Fibroblast of upper back skin (primary cell): ENCODE results near the gene RIT2.
"Not testable (repeated sequence)": the region's sequence is repeated elsewhere in the genome, so short reads cannot be mapped to it uniquely, and the experiment has no call there.

ENCODE experiments used
- DNase-seq: peaks from one replicate; pipeline ENCODE4 v3.0.0-alpha.2; 2013

The RIT2 gene

GRCh38 chr18:42743373-42744138 is 371.9 kb downstream of the RIT2 start:
- DNase-seq = no peak

GRCh38 chr18:42742969-42743368 is 372.5 kb downstream of the RIT2 start:
- no peak for DNase-seq

- no peak for DNase-seq
Measured at GRCh38 chr18:42742474-42742873, 373.0 kb downstream of the RIT2 start.

GRCh38 chr18:42741805-42742347 is 373.6 kb downstream of the RIT2 start:
- DNase-seq = not testable (repeated sequence)

- DNase-seq = not testable (repeated sequence)
Measured at GRCh38 chr18:42741299-42741698, 374.2 kb downstream of the RIT2 start.

- no peak for DNase-seq
Measured at GRCh38 chr18:42736074-42736473, 379.4 kb downstream of the RIT2 start.

GRCh38 chr18:42734520-42734919 is 381.0 kb downstream of the RIT2 start:
- no peak for DNase-seq

- no peak for DNase-seq
Measured at GRCh38 chr18:42730272-42730671, 385.2 kb downstream of the RIT2 start.

GRCh38 chr18:42719221-42719620 is 396.3 kb downstream of the RIT2 start:
- DNase-seq = no peak

- no peak for DNase-seq
Measured at GRCh38 chr18:42712065-42712464, 403.4 kb downstream of the RIT2 start.

- DNase-seq = no peak
Measured at GRCh38 chr18:42707080-42707479, 408.4 kb downstream of the RIT2 start.

- DNase-seq = no peak
Measured at GRCh38 chr18:42706618-42707017, 408.9 kb downstream of the RIT2 start.

GRCh38 chr18:42706029-42706608 is 409.4 kb downstream of the RIT2 start:
- DNase-seq = no peak
